K562 (cell line): ENCODE data around the gene DNMT1. TPM values are rescaled to one million over a fixed set of nuclear protein-coding genes. Genes with fewer than 3 reads are reported as not detected.

Source experiments
- BDP1 ChIP-seq: IDR thresholded peaks from 3 replicates; pipeline ENCODE4 v1.6.1; 2011; ENCODE audit not compliant: insufficient read length, insufficient read depth
- EP400 ChIP-seq: fragments of 450-650 bp; IDR thresholded peaks from 2 replicates; pipeline ENCODE4 v1.6.1; 2017; ENCODE audit warnings: antibody characterized with exemption, mild to moderate bottlenecking, moderate library complexity
- HOMEZ ChIP-seq: fragments of 250-450 bp; sonication (Bioruptor Pico); IDR thresholded peaks from 2 replicates; pipeline ENCODE4 v1.4.0; 2020; ENCODE audit warnings: mild to moderate bottlenecking, moderate library complexity
- KLF6 ChIP-seq: fragments of 250-450 bp; sonication (Bioruptor Pico); IDR thresholded peaks from 2 replicates; pipeline ENCODE4 v1.4.0; 2020; ENCODE audit warnings: mild to moderate bottlenecking, moderate library complexity, borderline replicate concordance
- PHF21A ChIP-seq: fragments of 450-650 bp; IDR thresholded peaks from 2 replicates; pipeline ENCODE4 v1.6.1; 2017; ENCODE audit warnings: low read depth, borderline replicate concordance
- PRMT5 ChIP-seq: sonication (generic); formaldehyde crosslinking; IDR thresholded peaks from 2 replicates; pipeline ENCODE4 v1.5.0; 2020; ENCODE audit warnings: missing genetic modification reagents
- REST ChIP-seq, 2 experiments: fragments of 450-650 bp; formaldehyde crosslinking in 1 of 2; IDR thresholded peaks; 2 replicates each; pipeline versions ENCODE4 v1.4.0 to v1.6.1; 2014 to 2020; ENCODE audit warnings: mild to moderate bottlenecking in 2 of 2, borderline replicate concordance in 1 of 2, low read depth in 1 of 2
- ZBTB43 ChIP-seq: sonication (generic); formaldehyde crosslinking; IDR thresholded peaks from 2 replicates; pipeline ENCODE4 v1.8.0; 2023; ENCODE audit warnings: mild to moderate bottlenecking, missing genetic modification reagents
- ZNF766 ChIP-seq: fragments of 200-800 bp; sonication (Bioruptor generic); conservative IDR thresholded peaks from 2 replicates; pipeline ENCODE4 v1.6.1; 2016; ENCODE audit warnings: missing genetic modification characterization, missing compliant biosample characterization
- polyA plus RNA-seq, 8 experiments: library from polyadenylated mRNA; depleted of rRNA in 4 of 8; stranded (reverse) in 5 of 8; unstranded in 3 of 8; fragments of >200 nt; fragmentation: Nextera tagmentation in 2 of 8; fragmentation: Illumina TruSeq in 1 of 8; extraction: Ambion mirVana in 2 of 8; extraction: Trizol in 1 of 8; gene quantifications; 2 replicates each; pipeline versions ENCODE4 v1.2.1 to v1.2.3, GENCODE V29; 2011 to 2014; ENCODE audit warnings: inconsistent platforms in 1 of 8, missing spikeins in 1 of 8
- total RNA-seq, 7 experiments: library from RNA; depleted of rRNA in 6 of 7; stranded (reverse); fragments of >200 nt in 6 of 7; fragmentation: Illumina TruSeq in 2 of 7; extraction: Trizol in 2 of 7; gene quantifications; 2 replicates each; pipeline versions ENCODE4 v1.2.1 to v1.2.3, GENCODE V29; 2011 to 2021; ENCODE audit warnings: low replicate concordance in 1 of 7

Gene DNMT1
- total and polyA plus RNA-seq, 9 of the 15 experiments (the other 6 are each of a cell fraction or from before 2014, with no cell fraction given): 80.1 to 271 (median 121) TPM

GRCh38 chr19:10231612-10232228, 37.0 kb upstream of the DNMT1 start (continued):
- TF ChIP-seq REST (IDR thresholded peaks at IDR 0.05; ENCODE audit: borderline replicate concordance): no peak
- no peak for TF ChIP-seq REST (CRISPR knock-in tag; IDR thresholded peaks at IDR 0.05; ENCODE audit: low read depth)
- TF ChIP-seq EP400: 0 out of 2 replicates have a peak, but pooled peaks have one; percentile 18
- no peak for TF ChIP-seq BDP1
- no peak; the same call in 1 of the 2 replicates for TF ChIP-seq ZNF766 (CRISPR knock-in tag)
- TF ChIP-seq ZBTB43 (CRISPR knock-in tag): no peak
- TF ChIP-seq HOMEZ (CRISPR knock-in tag): no peak
- TF ChIP-seq PHF21A: no peak
- TF ChIP-seq KLF6 (CRISPR knock-in tag): no peak
- TF ChIP-seq PRMT5 (CRISPR knock-in tag): no peak
